Ectodermal cell (in vitro differentiated cells): ENCODE measurements around the gene FLOT1.

ENCODE experiments used
- H3K27ac ChIP-seq: 2 replicates; pipeline ENCODE4 v1.7.0; 2013; ENCODE audit warnings: mild to moderate bottlenecking, low read depth, low read length; ENCODE audit not compliant: insufficient read depth, poor library complexity, severe bottlenecking
- H3K27me3 ChIP-seq: 2 replicates; pipeline ENCODE4 v1.7.0; 2013; ENCODE audit warnings: mild to moderate bottlenecking, low read length; ENCODE audit not compliant: insufficient read depth, control insufficient read depth, poor library complexity, severe bottlenecking
- H3K36me3 ChIP-seq: one replicate; pipeline ENCODE4 v1.7.0; 2013; ENCODE audit warnings: low read length; ENCODE audit not compliant: control insufficient read depth, insufficient read depth
- H3K4me1 ChIP-seq: one replicate; pipeline ENCODE4 v1.7.0; 2013; ENCODE audit warnings: low read length; ENCODE audit not compliant: control insufficient read depth, insufficient read depth
- H3K4me3 ChIP-seq: 2 replicates; pipeline ENCODE4 v1.7.0; 2013; ENCODE audit warnings: low read depth, low read length, control low read depth; ENCODE audit not compliant: insufficient read depth
- H3K9me3 ChIP-seq: 2 replicates; pipeline ENCODE4 v1.7.0; 2013; ENCODE audit warnings: mild to moderate bottlenecking, low read length, moderate library complexity; ENCODE audit not compliant: control insufficient read depth
- WGBS, 2 experiments: methylation state at CpG; one replicate each; pipeline ENCODE4 v1.1.7; 2013; ENCODE audit warnings: missing lambda C conversion rate in 2 of 2; 5-methylcytosine and 5-hydroxymethylcytosine counted together

The FLOT1 gene

DNA sequence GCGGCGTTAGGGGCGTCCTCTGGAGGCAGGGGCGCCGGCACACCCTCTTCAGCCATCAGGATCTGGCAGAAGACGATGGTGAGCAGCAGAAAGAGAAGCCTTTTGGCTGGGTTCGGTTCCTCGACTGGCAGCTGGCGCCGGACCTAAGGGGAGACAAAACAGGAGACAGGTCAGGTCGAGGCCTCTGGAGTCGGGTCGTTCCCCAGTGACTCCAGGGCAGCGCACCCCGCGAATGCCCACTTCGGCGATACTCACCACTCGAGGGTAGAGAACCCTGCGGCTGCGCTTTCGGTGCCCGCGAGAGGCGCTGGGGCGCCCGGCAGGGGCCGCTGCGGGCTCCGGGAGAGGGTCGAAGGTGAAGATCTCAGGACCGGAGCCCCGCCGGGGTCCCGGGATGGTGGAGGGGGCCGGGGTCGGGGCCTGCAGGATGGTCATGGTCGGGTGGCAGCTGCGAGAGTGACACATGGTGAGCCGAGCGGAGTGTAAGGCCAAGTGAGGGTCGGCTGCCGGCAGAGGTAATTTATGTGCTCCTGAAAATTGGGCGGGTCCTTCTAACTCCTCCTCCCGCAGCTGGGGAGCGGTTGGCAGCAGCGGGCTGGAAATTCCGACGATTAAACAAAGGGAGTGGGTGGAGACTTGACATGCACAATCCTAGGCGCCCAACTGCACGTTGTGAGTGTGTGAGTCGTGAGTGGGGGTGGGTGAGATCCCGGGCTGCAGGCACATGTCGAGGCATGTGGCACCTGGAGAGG, 1.7 kb upstream of the FLOT1 start, which contains the start of gene IER3:
IER3 (minus strand) TSS at position 494 of the 752 bp plus-strand sequence; CDS start at position 465, 29 bp downstream.
- 0 to 1% methylated on average over 54 of the region's 54 CpGs for WGBS, 2 experiments
- H3K27ac ChIP-seq: no peak within 1 kb of the TSS
- H3K4me3 ChIP-seq: peak within 1 kb of the TSS; percentile 77
- H3K36me3 ChIP-seq: peaks cover 7% of the 10 kb centered on the region
- peaks cover 18% of the 10 kb centered on the region for H3K27me3 ChIP-seq
- H3K9me3 ChIP-seq: no peaks in the 10 kb centered on the region
- H3K4me1 ChIP-seq: peaks cover 14% of the 10 kb centered on the region

GRCh38 chr6:30743099-30744053, 889 bp upstream of the FLOT1 start:
- 1% methylated on average over 54 to 55 of the region's 55 CpGs for WGBS, 2 experiments
- H3K36me3 ChIP-seq: peaks cover 14% of the 10 kb centered on the region
- peaks cover 18% of the 10 kb centered on the region for H3K27me3 ChIP-seq
- peak overlapping the region; percentile 56 for H3K27ac ChIP-seq
- H3K4me1 ChIP-seq: peaks cover 9% of the 10 kb centered on the region
- H3K9me3 ChIP-seq: no peaks in the 10 kb centered on the region
- H3K4me3 ChIP-seq: peak overlapping the region; percentile 77

DNA sequence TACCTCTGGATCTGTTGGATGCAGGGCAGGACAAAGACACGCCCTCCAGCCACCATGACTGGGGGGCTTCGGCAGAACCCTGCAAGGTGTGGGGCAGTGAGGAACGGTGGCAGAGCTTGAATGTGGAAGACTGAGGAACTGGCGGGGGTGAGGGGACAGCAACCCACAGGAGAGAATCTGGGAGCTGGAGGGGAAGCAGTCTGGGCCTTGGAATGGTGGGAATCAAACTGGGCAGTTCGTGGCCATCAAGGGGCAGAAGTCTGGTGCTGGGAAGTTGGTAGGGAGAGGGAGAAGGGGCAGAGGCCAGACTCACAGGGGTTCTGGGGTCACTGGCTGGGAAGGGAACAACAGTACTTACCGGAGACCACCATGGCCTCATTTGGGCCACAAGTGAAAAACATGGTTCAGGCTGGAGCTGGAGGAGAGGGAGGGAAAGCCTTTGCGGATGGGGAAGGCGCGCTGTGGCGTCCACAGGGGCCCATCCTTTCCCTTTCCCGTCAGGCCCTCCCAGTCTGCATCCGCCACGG, 635 bp downstream of the FLOT1 start:
- peaks cover 9% of the 10 kb centered on the region for H3K4me1 ChIP-seq
- peaks cover 17% of the 10 kb centered on the region for H3K36me3 ChIP-seq
- H3K9me3 ChIP-seq: no peaks in the 10 kb centered on the region
- 22 to 25% methylated on average over 13 of the region's 13 CpGs for WGBS, 2 experiments
- H3K4me3 ChIP-seq: peak overlapping the region; percentile 77
- H3K27ac ChIP-seq: no peak overlapping the region
- H3K27me3 ChIP-seq: peaks cover 18% of the 10 kb centered on the region

- peak overlapping the region; percentile 77 for H3K4me3 ChIP-seq
- H3K4me1 ChIP-seq: peaks cover 9% of the 10 kb centered on the region
- no peak overlapping the region for H3K27ac ChIP-seq
- peaks cover 18% of the 10 kb centered on the region for H3K27me3 ChIP-seq
- WGBS, 2 experiments: 90 to 91% methylated on average over 8 of the region's 8 CpGs
- H3K9me3 ChIP-seq: no peaks in the 10 kb centered on the region
- peaks cover 18% of the 10 kb centered on the region for H3K36me3 ChIP-seq
Measured at GRCh38 chr6:30741063-30741779, 1.3 kb downstream of the FLOT1 start.

GRCh38 chr6:30740540-30740870, 2.0 kb downstream of the FLOT1 start:
- Histone ChIP-seq H3K27me3 (peaks cover 18% of the 10 kb centered on the region), H3K9me3 (no peaks in the 10 kb centered on the region), H3K4me1 (peaks cover 9% of the 10 kb centered on the region), H3K27ac (no peak overlapping the region), H3K4me3 (no peak overlapping the region), H3K36me3 (peaks cover 18% of the 10 kb centered on the region)
- WGBS, 2 experiments: 96 to 99% methylated on average over 2 of the region's 2 CpGs

DNA sequence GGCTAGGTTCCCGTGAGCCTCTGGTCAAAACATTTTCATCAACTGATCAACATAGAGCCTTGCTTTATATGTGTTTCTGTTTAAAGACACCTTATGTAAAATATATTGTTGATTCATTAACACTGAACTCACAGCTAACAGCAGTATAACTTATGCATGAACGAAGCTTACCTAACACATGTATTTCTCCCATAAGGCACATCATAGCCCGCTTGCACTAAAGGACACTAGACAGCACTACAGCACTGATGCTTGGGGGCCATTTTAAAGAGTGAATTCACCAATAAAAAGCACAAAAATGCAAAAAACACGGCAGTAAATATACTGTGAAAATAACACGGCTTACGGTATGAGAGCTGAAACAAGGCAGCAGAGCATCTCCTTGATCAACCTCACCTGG, 4.0 kb downstream of the FLOT1 start:
- peaks cover 9% of the 10 kb centered on the region for H3K4me1 ChIP-seq
- 95 to 97% methylated on average over 5 of the region's 6 CpGs for WGBS, 2 experiments
- H3K36me3 ChIP-seq: peaks cover 25% of the 10 kb centered on the region
- H3K27ac ChIP-seq: no peak overlapping the region
- H3K4me3 ChIP-seq: no peak overlapping the region
- H3K9me3 ChIP-seq: no peaks in the 10 kb centered on the region
- H3K27me3 ChIP-seq: peaks cover 9% of the 10 kb centered on the region

GRCh38 chr6:30735668-30736314, 6.7 kb downstream of the FLOT1 start:
- 96% methylated on average over 8 of the region's 8 CpGs for WGBS, 2 experiments
- Histone ChIP-seq H3K9me3 (no peaks in the 10 kb centered on the region), H3K27me3 (no peaks in the 10 kb centered on the region), H3K36me3 (peaks cover 25% of the 10 kb centered on the region), H3K4me3 (no peak overlapping the region), H3K27ac (no peak overlapping the region), H3K4me1 (no peaks in the 10 kb centered on the region)

DNA sequence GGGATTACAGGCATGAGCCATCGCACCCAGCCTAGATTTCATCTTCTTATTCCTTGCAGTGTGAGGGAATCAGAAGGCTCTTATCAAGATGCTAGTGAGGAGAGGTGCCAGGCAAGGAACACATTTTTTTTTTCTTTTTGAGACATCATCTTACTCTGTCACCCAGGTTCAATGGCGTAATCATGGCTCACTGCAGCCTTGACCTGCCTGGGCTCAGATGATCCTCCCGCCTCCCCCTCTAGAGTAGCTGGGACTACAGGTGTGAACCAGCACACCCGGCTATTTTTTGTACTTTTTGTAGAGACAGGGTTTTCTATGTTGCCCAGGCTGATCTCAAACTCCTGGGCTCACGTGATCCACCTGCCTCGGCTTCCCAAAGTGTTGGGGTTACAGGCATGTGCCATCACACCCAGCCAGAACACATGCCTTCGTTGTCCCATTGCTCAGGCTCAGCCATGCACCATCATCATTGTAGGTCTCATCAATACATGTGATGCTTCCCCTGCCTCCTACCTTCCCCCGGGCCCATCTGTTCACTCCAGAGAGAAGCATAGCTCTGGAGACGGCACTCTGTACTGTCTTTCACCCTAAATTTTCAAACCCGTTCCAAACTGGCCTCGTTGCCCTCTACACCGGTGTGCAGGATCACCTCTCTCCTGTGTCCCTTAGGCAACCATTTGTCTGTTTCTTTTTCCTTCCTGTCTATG, 10.1 kb downstream of the FLOT1 start:
- H3K4me3 ChIP-seq: no peak overlapping the region
- peaks cover 24% of the 10 kb centered on the region for H3K36me3 ChIP-seq
- H3K27ac ChIP-seq: no peak overlapping the region
- H3K27me3 ChIP-seq: no peaks in the 10 kb centered on the region
- H3K4me1 ChIP-seq: no peaks in the 10 kb centered on the region
- no peaks in the 10 kb centered on the region for H3K9me3 ChIP-seq
- 92 to 94% methylated on average over 12 of the region's 12 CpGs for WGBS, 2 experiments
